HepG2 (cell line): ENCODE results near the gene HDDC2. TPM values are rescaled to one million over a fixed set of nuclear protein-coding genes. Genes with fewer than 3 reads are reported as not detected.

Experiments used
- ATAC-seq: fragments of 200-7000 bp; cut with Tn5 transposase; 3 replicates; pipeline ENCODE4 v1.9.1; 2020; ENCODE audit warnings: mild to moderate bottlenecking, moderate library complexity
- BruUV-seq: library from RNA; stranded (reverse); fragments of 400-500 nt; replicated peaks from 2 replicates; lab custom pipeline; 2021; lab: Mats Ljungman, UMichigan
- CTCF ChIA-PET: fragments of 300-600 bp; formaldehyde crosslinking; extraction: SDS; loops from one replicate; lab custom pipeline; 2021; ENCODE audit warnings: low total read pairs, inconsistent platforms, low intra/inter-chr PET ratio; lab: Yijun Ruan, JAX
- POLR2A ChIA-PET: fragments of 350-600 bp; sonication (Branson Sonifier 250); formaldehyde crosslinking; loops from one replicate; lab custom pipeline; 2020; ENCODE audit warnings: antibody characterized with exemption, inconsistent platforms; lab: Yijun Ruan, JAX
- DNase-seq: peaks from one replicate; pipeline ENCODE4 v3.0.0-alpha.2; 2015; ENCODE audit warnings: low spot score
- FAIRE-seq: peaks from 3 replicates; lab custom pipeline; 2011; peaks lifted over from hg19 to GRCh38; lab: Jason Lieb, UNC
- H2AFZ ChIP-seq: one replicate; pipeline ENCODE4 v1.6.1; 2011; ENCODE audit warnings: low read length, inconsistent platforms
- H3K27ac ChIP-seq: fragments of 300-600 bp; 3 replicates; pipeline ENCODE4 v1.8.0; 2011; ENCODE audit warnings: mixed run types, mild to moderate bottlenecking, mixed read lengths, low read length, inconsistent platforms; ENCODE audit not compliant: insufficient read depth; ENCODE audit errors: extremely low read length
- H3K27me3 ChIP-seq, 2 experiments: fragments of 200-600 bp in 1 of 2; 2 replicates in 1 of 2; 3 replicates in 1 of 2; pipeline versions ENCODE4 v1.6.0 to v1.8.0; 2011; ENCODE audit warnings: low read length in 2 of 2, mild to moderate bottlenecking in 2 of 2, moderate library complexity in 2 of 2, inconsistent platforms in 1 of 2; ENCODE audit not compliant: insufficient read depth in 2 of 2, control insufficient read depth in 1 of 2
- H3K36me3 ChIP-seq, 2 experiments: fragments of 200-600 bp in 1 of 2; replicated peaks in 1 of 2; 2 replicates in 1 of 2; 3 replicates in 1 of 2; pipeline versions ENCODE4 v1.5.1 to v1.8.0; 2011; ENCODE audit warnings: low read length in 2 of 2, inconsistent platforms in 1 of 2; ENCODE audit not compliant: insufficient read depth in 2 of 2, control insufficient read depth in 1 of 2
- H3K4me1 ChIP-seq: 2 replicates; pipeline ENCODE4 v1.5.1; 2012; ENCODE audit warnings: low read length, inconsistent platforms; ENCODE audit not compliant: insufficient read depth
- H3K4me2 ChIP-seq: 2 replicates; pipeline ENCODE4 v1.6.0; 2011; ENCODE audit warnings: low read depth, low read length, inconsistent platforms
- H3K4me3 ChIP-seq, 3 experiments: fragments of 200-600 bp in 1 of 3; sonication (generic), shearing (Covaris generic) in 1 of 3; replicated peaks in 1 of 3; 2 replicates each; pipeline ENCODE4 v1.5.1; 2011 to 2016; ENCODE audit warnings: low read length in 3 of 3, inconsistent platforms in 2 of 3, low read depth in 2 of 3, mild to moderate bottlenecking in 2 of 3, control low read depth in 1 of 3, mixed read lengths in 1 of 3; ENCODE audit not compliant: insufficient read depth in 1 of 3
- H3K79me2 ChIP-seq: one replicate; pipeline ENCODE4 v1.6.1; 2011; ENCODE audit warnings: low read length, inconsistent platforms; ENCODE audit not compliant: insufficient read depth
- H3K9ac ChIP-seq: 2 replicates; pipeline ENCODE4 v1.6.0; 2011; ENCODE audit warnings: mild to moderate bottlenecking, low read depth, low read length, inconsistent platforms; ENCODE audit not compliant: insufficient read depth
- H3K9me3 ChIP-seq: 2 replicates; pipeline ENCODE4 v1.5.1; 2012; ENCODE audit warnings: mild to moderate bottlenecking, low read length
- H4K20me1 ChIP-seq: 2 replicates; pipeline ENCODE4 v1.6.0; 2011; ENCODE audit warnings: inconsistent platforms, mild to moderate bottlenecking, low read length, moderate library complexity; ENCODE audit not compliant: insufficient read depth
- AKAP8 ChIP-seq: sonication (generic); formaldehyde crosslinking; IDR thresholded peaks from 2 replicates; pipeline ENCODE4 v1.5.1; 2020; ENCODE audit warnings: mild to moderate bottlenecking, missing genetic modification reagents
- ASH2L ChIP-seq: fragments of 300-600, 200-600 bp; sonication (generic); IDR thresholded peaks from 2 replicates; pipeline ENCODE4 v1.7.0; 2017; ENCODE audit warnings: low read depth, mild to moderate bottlenecking, moderate library complexity, mixed read lengths, low read length; ENCODE audit not compliant: insufficient read length
- CENPT ChIP-seq: sonication (generic); formaldehyde crosslinking; IDR thresholded peaks from 2 replicates; pipeline ENCODE4 v1.8.0; 2022; ENCODE audit warnings: low read depth, mild to moderate bottlenecking, moderate library complexity, missing genetic modification reagents
- CHCHD3 ChIP-seq: sonication (generic); formaldehyde crosslinking; IDR thresholded peaks from 2 replicates; pipeline ENCODE4 v1.8.0; 2022; ENCODE audit warnings: mild to moderate bottlenecking, missing genetic modification reagents, moderate library complexity
- GLI4 ChIP-seq: sonication (generic); formaldehyde crosslinking; IDR thresholded peaks from 2 replicates; pipeline ENCODE4 v1.5.1; 2020; ENCODE audit warnings: missing genetic modification reagents, mild to moderate bottlenecking, moderate library complexity, borderline replicate concordance
- MXI1 ChIP-seq: IDR thresholded peaks from 3 replicates; pipeline ENCODE4 v1.6.1; 2012; ENCODE audit warnings: low read depth, low read length, inconsistent platforms, borderline replicate concordance
- NCOA1 ChIP-seq: sonication (generic); formaldehyde crosslinking; IDR thresholded peaks from 2 replicates; pipeline ENCODE4 v1.9.0; 2021; ENCODE audit warnings: missing genetic modification reagents
- NFRKB ChIP-seq: fragments of 450-650 bp; IDR thresholded peaks from 2 replicates; pipeline ENCODE4 v1.6.1; 2017
- NKX3-1 ChIP-seq: sonication (generic); formaldehyde crosslinking; IDR thresholded peaks from 2 replicates; pipeline ENCODE4 v1.5.0; 2020; ENCODE audit warnings: missing genetic modification reagents
- SAFB2 ChIP-seq: sonication (generic); formaldehyde crosslinking; IDR thresholded peaks from 2 replicates; pipeline ENCODE4 v1.5.1; 2020; ENCODE audit warnings: missing genetic modification reagents, low read depth, mild to moderate bottlenecking, borderline replicate concordance
- TFAP4 ChIP-seq: sonication (generic); IDR thresholded peaks from 2 replicates; pipeline ENCODE4 v1.6.1; 2016; ENCODE audit warnings: low read depth, borderline replicate concordance
- TP53 ChIP-seq: sonication (generic); formaldehyde crosslinking; conservative IDR thresholded peaks from 2 replicates; pipeline ENCODE4 v1.4.0; 2020; ENCODE audit warnings: missing genetic modification reagents
- ZBED4 ChIP-seq: sonication (generic); formaldehyde crosslinking; IDR thresholded peaks from 2 replicates; pipeline ENCODE4 v1.4.0; 2020; ENCODE audit warnings: missing genetic modification reagents, borderline replicate concordance
- ZFAT ChIP-seq: sonication (generic); formaldehyde crosslinking; conservative IDR thresholded peaks from 2 replicates; pipeline ENCODE4 v1.8.1; 2023; ENCODE audit warnings: missing genetic modification reagents, inconsistent platforms
- ZKSCAN1 ChIP-seq: fragments of 150-350 bp; IDR thresholded peaks from 2 replicates; pipeline ENCODE4 v1.6.1; 2014; ENCODE audit warnings: low read length
- ZNF772 ChIP-seq: sonication (generic); formaldehyde crosslinking; IDR thresholded peaks from 2 replicates; pipeline ENCODE4 v1.5.0; 2020; ENCODE audit warnings: mild to moderate bottlenecking, missing genetic modification reagents
- ZSCAN25 ChIP-seq: sonication (generic); formaldehyde crosslinking; IDR thresholded peaks from 2 replicates; pipeline ENCODE4 v1.8.0; 2022; ENCODE audit warnings: mild to moderate bottlenecking, missing genetic modification reagents
- WGBS: methylation state at CpG from one replicate; pipeline ENCODE4 v1.1.6; 2017; ENCODE audit warnings: low lambda C conversion rate; 5-methylcytosine and 5-hydroxymethylcytosine counted together
- in situ Hi-C: cut with HindIII; loops from 2 replicates; pipeline ENCODE4 v1.10.0; 2017; ENCODE audit warnings: low pct_unique_long_range_greater_than_20kb; ENCODE audit not compliant: extremely low pct_ligation_motif_present
- intact Hi-C: fragments of 100-400 bp; cut with micrococcal nuclease; formaldehyde crosslinking; loops from one replicate; pipeline ENCODE4 v1.10.0; 2022; ENCODE audit not compliant: unreplicated experiment
- polyA plus RNA-seq, 8 experiments: library from polyadenylated mRNA; depleted of rRNA in 3 of 8; stranded (reverse) in 7 of 8; unstranded in 1 of 8; fragments of >200 nt; fragmentation: Illumina TruSeq in 4 of 8; extraction: Trizol in 4 of 8; gene quantifications; 2 replicates each; pipeline versions ENCODE4 v1.2.1 to v1.2.3, GENCODE V29; 2011 to 2016; ENCODE audit warnings: low read depth in 4 of 8, missing spikeins in 1 of 8, mixed read lengths in 1 of 8; ENCODE audit not compliant: insufficient read depth in 1 of 8
- total RNA-seq, 5 experiments: library from RNA; depleted of rRNA; stranded (reverse); fragments of >200 nt; fragmentation: Illumina TruSeq; extraction: Trizol; gene quantifications; 2 replicates each; pipeline ENCODE4 v1.2.3, GENCODE V29; 2016; ENCODE audit warnings: low read depth in 1 of 5

Gene HDDC2
- total and polyA plus RNA-seq, 2 of the 13 experiments (the other 11 are each of a cell fraction or from before 2014, with no cell fraction given) = 76.7 to 78.7 TPM

- TF ChIP-seq TFAP4 (no peak), AKAP8 (CRISPR knock-in tag) (no peak), ZSCAN25 (CRISPR knock-in tag) (no peak), ZKSCAN1 (no peak)
Measured at GRCh38 chr6:125285936-125286335, 15.8 kb downstream of the HDDC2 start (continued).

- in situ Hi-C loops (no loop called here), intact Hi-C loops (no loop called here)
- H3K4me1 ChIP-seq = no peaks in the 10 kb centered on the region
- H3K4me2 ChIP-seq = no peak overlapping the region
- no peak for DNase-seq
- no peak for ATAC-seq
- H3K27me3 ChIP-seq = no peaks in the 10 kb centered on the region
- no peak overlapping the region for H2AFZ ChIP-seq
- 95% methylated on average over 1 of the region's 1 CpG for WGBS
- TF ChIP-seq SAFB2 (CRISPR knock-in tag) (no peak), NKX3-1 (CRISPR knock-in tag) (no peak), CENPT (CRISPR knock-in tag) (no peak), ZNF772 (CRISPR knock-in tag) (no peak), CHCHD3 (CRISPR knock-in tag) (no peak), NCOA1 (CRISPR knock-in tag) (no peak), NFRKB (no peak), GLI4 (CRISPR knock-in tag) (no peak), MXI1 (no peak), ASH2L (no peak), ZBED4 (no peak), ZFAT (CRISPR knock-in tag) (no peak), TP53 (CRISPR knock-in tag) (no peak)
- no peak for FAIRE-seq
- no peak overlapping the region for H3K27ac ChIP-seq
- no TSS peak for BruUV-seq
- H3K9me3 ChIP-seq = peaks cover 10% of the 10 kb centered on the region; the same call in 1 of the 2 replicates
- no peak overlapping the region for H3K9ac ChIP-seq
- peaks cover 4 to 22% of the 10 kb centered on the region in 2 experiments; a peak in 4 of 5 replicates for H3K36me3 ChIP-seq
- CTCF ChIA-PET = no interaction called here
- POLR2A ChIA-PET = no interaction called here
- no peak overlapping the region for H3K4me3 ChIP-seq
- H4K20me1 ChIP-seq = no peaks in the 10 kb centered on the region; the same call in 1 of the 2 replicates
- no peaks in the 10 kb centered on the region for H3K79me2 ChIP-seq
Measured at GRCh38 chr6:125285353-125285752, 16.4 kb downstream of the HDDC2 start.
